ENCODE measurements around the gene DGKI. TPM values are rescaled to one million over a fixed set of nuclear protein-coding genes. Genes with fewer than 3 reads are reported as not detected.

DGKI gene
- 1 to 10 TPM; 3.2 to 4.3 TPM for total RNA-seq
- 6.6 TPM for polyA plus RNA-seq (ENCODE audit: insufficient read depth, low read depth, low replicate concordance)
- long read RNA-seq, donor 1, partial matches to known transcripts = 595 of 595 reads
- long read RNA-seq, donor 1, other reads (novel, unspliced or antisense) = 0 of 595 reads
- long read RNA-seq, donor 2 = 0 reads

DNA sequence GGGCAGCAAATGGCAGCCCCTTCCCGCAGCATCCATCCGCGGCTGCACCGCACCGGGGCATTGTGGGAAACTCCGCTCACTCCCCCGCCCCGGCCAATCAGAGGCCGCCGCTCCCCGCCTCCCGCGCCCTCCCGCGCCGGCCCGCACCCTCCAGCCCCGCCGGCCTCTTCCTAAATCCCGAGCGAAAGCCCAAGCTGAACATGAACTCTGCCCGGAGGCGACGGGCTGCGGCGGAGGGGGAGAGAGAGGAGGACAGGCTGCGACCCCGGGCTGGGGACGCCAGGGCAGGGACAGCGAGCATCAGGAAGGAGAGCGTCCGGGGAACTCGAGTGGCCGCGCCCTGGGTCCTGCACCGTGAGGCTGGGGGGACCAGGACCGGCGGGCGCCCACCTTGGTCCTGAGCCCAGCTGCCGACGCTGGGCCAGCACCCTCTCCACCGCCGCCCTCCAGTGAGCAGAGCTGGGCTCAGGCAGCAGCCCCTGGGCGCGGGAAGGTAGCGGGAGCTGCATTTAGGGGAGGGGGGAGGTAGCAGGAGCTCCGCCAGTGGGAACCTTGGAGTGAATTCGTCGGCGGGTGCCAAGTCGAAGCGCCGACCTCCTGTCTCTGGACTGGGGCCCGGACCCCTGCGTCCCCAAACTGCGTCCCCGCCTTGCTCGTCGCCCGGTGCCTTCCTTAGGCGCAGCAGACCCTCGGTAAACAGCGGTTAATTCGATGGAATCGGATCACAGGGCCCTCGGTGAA, at the start of gene DGKI:
Gene DGKI, minus strand, starts transcription at position 148 of the 741 bp plus-strand sequence.
- no peaks in the 10 kb centered on the region for H3K36me3 ChIP-seq (ENCODE audit: low read depth, missing control alignments)
- WGBS, 2 donors = 1 to 2% methylated on average over 27 to 57 of the region's 66 CpGs
- H3K27me3 ChIP-seq = no peaks in the 10 kb centered on the region
- TF ChIP-seq CTCF (IDR thresholded peaks at IDR 0.05) (no peak), POLR2A (IDR thresholded peaks at IDR 0.05) (no peak)
- DNase-seq = peak; percentile 50
- H3K9me3 ChIP-seq = no peaks in the 10 kb centered on the region
- intact Hi-C loops (cut with DNase I; ENCODE audit: low total_unique reads) = no loop called here
- no peak within 1 kb of the TSS for H3K27ac ChIP-seq
- H3K4me3 ChIP-seq = peak within 1 kb of the TSS; percentile 2 to 48
- no peaks in the 10 kb centered on the region for H3K4me1 ChIP-seq

DNA sequence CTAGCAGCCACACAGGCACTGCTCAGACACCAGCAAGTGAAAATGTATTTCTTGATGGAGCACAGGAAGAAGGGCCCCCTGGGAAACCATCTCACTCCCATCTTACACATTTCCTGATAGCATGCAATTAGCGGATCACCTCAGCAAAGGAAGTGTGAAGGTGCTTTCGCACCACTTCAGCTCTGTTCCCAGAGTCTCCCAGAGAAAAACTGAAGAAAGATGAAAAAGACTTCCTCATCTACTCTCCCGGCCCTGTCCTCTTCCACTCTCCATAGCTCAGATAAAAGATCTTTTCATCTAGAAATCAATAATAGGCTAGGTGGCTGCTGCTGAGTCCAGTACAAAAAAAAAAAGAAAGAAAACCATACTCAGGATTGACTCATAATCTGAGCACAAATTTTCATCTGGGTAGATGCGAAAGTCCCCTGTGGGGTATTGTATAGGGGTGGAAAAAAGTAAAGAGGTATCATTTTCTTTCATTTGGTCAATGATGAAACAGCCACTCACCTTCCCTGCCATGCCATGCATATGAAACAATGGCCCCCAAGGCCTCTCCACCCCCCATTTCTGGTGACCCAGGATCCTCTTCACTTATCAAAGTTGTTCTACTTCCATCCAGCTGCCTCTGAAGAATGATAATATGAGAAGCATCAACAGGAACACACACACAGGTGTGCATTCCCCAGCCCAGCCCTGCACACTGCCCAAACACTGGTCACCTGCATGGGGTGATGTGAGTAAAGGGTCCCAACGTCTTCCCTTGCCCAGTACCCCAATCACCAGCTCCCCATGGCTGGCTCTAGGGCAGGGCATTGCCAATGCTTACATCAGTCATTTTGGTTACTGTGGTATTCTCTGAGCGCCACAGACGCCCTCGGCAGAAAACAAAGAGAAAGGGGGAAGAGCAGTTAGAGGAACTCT, 48.8 kb upstream of the DGKI start:
- H3K4me3 ChIP-seq = no peak overlapping the region
- no peak overlapping the region for H3K27ac ChIP-seq
- intact Hi-C loops (cut with DNase I; ENCODE audit: low total_unique reads) = loop anchor here (10.0 kb wide), 1 partner anchor 241 kb away; no protein-coding TSS in a partner anchor
- H3K27me3 ChIP-seq = no peaks in the 10 kb centered on the region
- H3K9me3 ChIP-seq = no peaks in the 10 kb centered on the region
- DNase-seq = no peak
- H3K36me3 ChIP-seq (ENCODE audit: low read depth, missing control alignments) = no peaks in the 10 kb centered on the region
- peaks cover 4% of the 10 kb centered on the region for H3K4me1 ChIP-seq
- no peak for TF ChIP-seq CTCF (IDR thresholded peaks at IDR 0.05)
- TF ChIP-seq POLR2A (IDR thresholded peaks at IDR 0.05) = no peak
- WGBS, 2 donors = 79 to 81% methylated on average over 8 of the region's 8 CpGs

DNA sequence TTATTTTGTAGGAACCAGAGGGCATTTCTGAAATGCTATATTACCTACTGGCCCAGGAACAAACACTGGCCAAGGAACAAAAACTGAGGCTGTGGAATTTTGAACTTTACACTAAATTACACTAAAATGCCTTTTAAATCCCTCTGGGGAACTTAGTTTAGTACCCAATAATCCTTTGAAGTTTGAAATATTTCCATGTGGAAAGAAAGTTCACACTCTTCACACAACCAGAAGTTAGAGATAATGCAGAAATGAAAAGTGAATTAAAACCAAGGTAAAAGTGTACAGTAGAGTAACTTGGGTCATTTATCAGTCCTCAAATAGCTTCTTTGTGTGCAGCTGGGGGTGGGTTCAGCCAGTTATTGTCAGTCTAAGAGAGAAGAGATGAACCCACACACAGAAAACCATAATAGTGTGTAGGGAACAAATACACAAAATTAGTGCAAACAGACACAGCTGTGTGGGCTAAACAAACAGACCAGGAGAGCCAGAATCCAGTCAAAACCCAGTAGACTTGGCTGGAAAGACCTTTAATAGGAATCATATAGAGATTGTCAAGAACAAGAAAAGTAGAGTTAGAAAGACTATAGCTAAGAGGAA, 46.5 kb upstream of the DGKI start:
- DNase-seq = no peak
- Histone ChIP-seq H3K27me3 (no peaks in the 10 kb centered on the region), H3K36me3 (ENCODE audit: low read depth, missing control alignments) (no peaks in the 10 kb centered on the region), H3K27ac (no peak overlapping the region), H3K4me3 (no peak overlapping the region), H3K9me3 (no peaks in the 10 kb centered on the region), H3K4me1 (no peaks in the 10 kb centered on the region)
- intact Hi-C loops (cut with DNase I; ENCODE audit: low total_unique reads) = loop anchor here (10.0 kb wide), 1 partner anchor 238 kb away; no protein-coding TSS in a partner anchor
- TF ChIP-seq POLR2A (IDR thresholded peaks at IDR 0.05) (no peak), CTCF (IDR thresholded peaks at IDR 0.05) (no peak)

- Histone ChIP-seq H3K4me1 (no peaks in the 10 kb centered on the region), H3K27ac (no peak overlapping the region), H3K4me3 (no peak overlapping the region), H3K27me3 (no peaks in the 10 kb centered on the region), H3K36me3 (ENCODE audit: low read depth, missing control alignments) (no peaks in the 10 kb centered on the region), H3K9me3 (no peaks in the 10 kb centered on the region)
- no peak for TF ChIP-seq POLR2A (IDR thresholded peaks at IDR 0.05)
- TF ChIP-seq CTCF (IDR thresholded peaks at IDR 0.05) = no peak
- DNase-seq = no peak
- intact Hi-C loops (cut with DNase I; ENCODE audit: low total_unique reads) = loop anchor here (10.0 kb wide), 1 partner anchor 236 kb away; no protein-coding TSS in a partner anchor
- WGBS, 2 donors = 75 to 80% methylated on average over 4 of the region's 4 CpGs
Measured at GRCh38 chr7:137891016-137891655, 44.4 kb upstream of the DGKI start.
